ENCODE results near the gene DNAH2. TPM values are rescaled to one million over a fixed set of nuclear protein-coding genes. Genes with fewer than 3 reads are reported as not detected.

The DNAH2 gene
- total and polyA plus RNA-seq, 10 donors, result 0.02 to 1.1 (median 0.13) TPM; not detected in 1

GRCh38 chr17:7685533-7686221, 31.9 kb upstream of the DNAH2 start:
- peak overlapping the region; percentile 93 to 98 (median 98) for H3K27ac ChIP-seq
- no peaks in the 10 kb centered on the region for H3K27me3 ChIP-seq (replicated peaks in 1 of 7)
- peaks cover 30 to 74% (median 43%) of the 10 kb centered on the region in 6 donors for H3K4me1 ChIP-seq
- TF ChIP-seq POLR2AphosphoS5 (IDR thresholded peaks at IDR 0.05), result peak; percentile 89 to 95 (median 90)
- TF ChIP-seq CTCF (IDR thresholded peaks at IDR 0.05 in 8 of 11, conservative IDR thresholded peaks at IDR 0.05 in 3 of 11), result peak in 2 of 11 experiments; percentile 15 to 21
- no peak for TF ChIP-seq POLR2A (IDR thresholded peaks at IDR 0.05)
- peak; percentile 97 for DNase-seq
- H3K36me3 ChIP-seq, result peaks cover 0 to 24% (median 2%) of the 10 kb centered on the region in 6 donors
- intact Hi-C loops (cut with DNase I; ENCODE audit: low total_unique reads), result loop anchor here (10.0 kb wide), 1 partner anchor 61 kb away; the partner anchor contains the start of gene SAT2
- H3K4me3 ChIP-seq, result peak overlapping the region; percentile 77 to 97 (median 94)
- no peaks in the 10 kb centered on the region for H3K9me3 ChIP-seq
- WGBS, 5 donors, result 9 to 11% (median 10%) methylated on average over 44 of the region's 44 CpGs

GRCh38 chr17:7686222-7687071, 31.1 kb upstream of the DNAH2 start:
- TF ChIP-seq CTCF (IDR thresholded peaks at IDR 0.05 in 8 of 11, conservative IDR thresholded peaks at IDR 0.05 in 3 of 11) (peak in 1 of 11 experiments; percentile 8), POLR2AphosphoS5 (IDR thresholded peaks at IDR 0.05) (peak in 2 of 3 donors; percentile 88 to 95), POLR2A (IDR thresholded peaks at IDR 0.05) (peak in 2 of 3 donors; percentile 52 to 76)
- Histone ChIP-seq H3K4me3 (peak overlapping the region; percentile 77 to 97 (median 94)), H3K27ac (peak overlapping the region; percentile 93 to 98 (median 98)), H3K36me3 (peaks cover 0 to 32% (median 2%) of the 10 kb centered on the region in 6 donors), H3K4me1 (peaks cover 30 to 71% (median 43%) of the 10 kb centered on the region in 6 donors), H3K27me3 (replicated peaks in 1 of 7) (no peaks in the 10 kb centered on the region), H3K9me3 (no peaks in the 10 kb centered on the region)
- DNase-seq, result peak; percentile 91
- WGBS, 5 donors, result 0% methylated on average over 30 of the region's 30 CpGs
- intact Hi-C loops (cut with DNase I; ENCODE audit: low total_unique reads), result loop anchor here (10.0 kb wide), 1 partner anchor 62 kb away; the partner anchor contains the start of gene SAT2

- 0 to 1% (median 0%) methylated on average over 30 of the region's 30 CpGs for WGBS, 5 donors
- Histone ChIP-seq H3K4me3 (peak within 1 kb of the TSS; percentile 77 to 97 (median 94)), H3K27ac (peak within 1 kb of the TSS; percentile 93 to 98 (median 98)), H3K4me1 (peaks cover 30 to 64% (median 43%) of the 10 kb centered on the region in 6 donors), H3K27me3 (replicated peaks in 1 of 7) (no peaks in the 10 kb centered on the region), H3K36me3 (peaks cover 0 to 41% (median 4%) of the 10 kb centered on the region in 6 donors), H3K9me3 (no peaks in the 10 kb centered on the region)
- intact Hi-C loops (cut with DNase I; ENCODE audit: low total_unique reads), result loop anchor here (10.0 kb wide), 1 partner anchor 62 kb away; the partner anchor contains the start of gene SAT2
- peak; percentile 93 for DNase-seq
- TF ChIP-seq POLR2A (IDR thresholded peaks at IDR 0.05), result peak in 2 of 3 donors; percentile 53 to 79
- TF ChIP-seq POLR2AphosphoS5 (IDR thresholded peaks at IDR 0.05), result peak; percentile 79 to 95 (median 91)
- no peak for TF ChIP-seq CTCF (IDR thresholded peaks at IDR 0.05 in 8 of 11, conservative IDR thresholded peaks at IDR 0.05 in 3 of 11)
Measured at GRCh38 chr17:7687072-7687907, 30.3 kb upstream of the DNAH2 start, which contains the start of gene TP53. Gene TP53, minus strand, starts transcription at chr17:7687490. Its CDS starts 10,896 bp downstream, at chr17:7676594.
